ENCODE results near the gene DHDH. TPM values are rescaled to one million over a fixed set of nuclear protein-coding genes. Genes with fewer than 3 reads are reported as not detected.

Gene DHDH
- total and polyA plus RNA-seq, 2 of the 13 experiments (the other 11 are each of a cell fraction or from before 2014, with no cell fraction given): 0.13 to 0.91 TPM

DNA sequence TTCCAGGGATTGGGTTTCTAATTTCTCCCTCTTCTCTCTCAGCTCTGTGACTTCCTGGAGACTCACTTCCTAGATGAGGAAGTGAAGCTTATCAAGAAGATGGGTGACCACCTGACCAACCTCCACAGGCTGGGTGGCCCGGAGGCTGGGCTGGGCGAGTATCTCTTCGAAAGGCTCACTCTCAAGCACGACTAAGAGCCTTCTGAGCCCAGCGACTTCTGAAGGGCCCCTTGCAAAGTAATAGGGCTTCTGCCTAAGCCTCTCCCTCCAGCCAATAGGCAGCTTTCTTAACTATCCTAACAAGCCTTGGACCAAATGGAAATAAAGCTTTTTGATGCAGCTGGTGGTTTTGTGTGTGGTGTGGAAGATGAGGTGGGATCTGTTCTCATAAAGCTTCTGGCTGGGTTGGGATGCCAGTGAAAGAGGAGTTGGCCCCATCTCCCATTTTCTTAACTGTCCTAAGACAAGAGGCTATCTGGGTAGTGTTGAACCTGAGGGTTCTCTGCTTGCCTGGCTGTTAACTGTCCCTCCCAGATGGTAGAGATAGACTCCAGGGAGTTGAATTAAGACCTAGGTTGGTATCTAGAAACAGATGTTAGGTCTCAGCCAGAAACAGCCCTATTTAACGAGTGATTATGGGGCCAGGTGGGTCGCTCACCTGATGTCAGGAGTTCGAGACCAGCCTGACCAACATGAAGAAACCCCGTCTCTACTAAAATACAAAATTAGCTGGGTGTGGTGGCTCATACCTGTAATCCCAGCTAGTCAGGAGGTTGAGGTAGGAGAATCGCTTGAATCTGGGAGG lies 33.2 kb downstream of the DHDH start (continued):
- TF ChIP-seq SYNCRIP (IDR thresholded peaks at IDR 0.05; ENCODE audit: insufficient read depth, low read depth, low read length) (no peak), ZSCAN25 (CRISPR knock-in tag; IDR thresholded peaks at IDR 0.05) (no peak), NFIC (IDR thresholded peaks at IDR 0.05; ENCODE audit: low read length) (peak; percentile 53; the same call in 1 of the 2 replicates), EEA1 (CRISPR knock-in tag; IDR thresholded peaks at IDR 0.05; ENCODE audit: borderline replicate concordance) (no peak), PHF21A (CRISPR knock-in tag; IDR thresholded peaks at IDR 0.05) (no peak), ZNF709 (CRISPR knock-in tag; IDR thresholded peaks at IDR 0.05) (0 out of 2 replicates have a peak, but pooled peaks have one; percentile 58), MIER3 (CRISPR knock-in tag; IDR thresholded peaks at IDR 0.05; ENCODE audit: borderline replicate concordance) (no peak), SP4 (CRISPR knock-in tag; IDR thresholded peaks at IDR 0.05) (no peak), SRSF4 (IDR thresholded peaks at IDR 0.05; ENCODE audit: low read depth, low read length, poor library complexity, severe bottlenecking) (no peak), CEBPB (IDR thresholded peaks at IDR 0.05; ENCODE audit: borderline replicate concordance, low read depth, low read length) (no peak), IRF2 (CRISPR knock-in tag; IDR thresholded peaks at IDR 0.05) (peak; percentile 4; the same call in 1 of the 2 replicates), ISL2 (CRISPR knock-in tag; IDR thresholded peaks at IDR 0.05) (0 out of 2 replicates have a peak, but pooled peaks have one; percentile 29), RBM22 (optimal IDR thresholded peaks at IDR 0.05; ENCODE audit: low read length) (peak; percentile 24), JUND (CRISPR knock-in tag; IDR thresholded peaks at IDR 0.05) (no peak), TCF7L2 (IDR thresholded peaks at IDR 0.05; ENCODE audit: low read depth, low read length) (no peak), CREB1 (IDR thresholded peaks at IDR 0.05) (no peak), CREB1 (CRISPR knock-in tag; IDR thresholded peaks at IDR 0.05) (no peak), MEF2D (CRISPR knock-in tag; IDR thresholded peaks at IDR 0.05) (no peak)
- TF ChIP-seq, protein P1, sequence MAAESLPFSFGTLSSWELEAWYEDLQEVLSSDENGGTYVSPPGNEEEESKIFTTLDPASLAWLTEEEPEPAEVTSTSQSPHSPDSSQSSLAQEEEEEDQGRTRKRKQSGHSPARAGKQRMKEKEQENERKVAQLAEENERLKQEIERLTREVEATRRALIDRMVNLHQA (CRISPR knock-in tag; IDR thresholded peaks at IDR 0.05): no peak
- TF ChIP-seq, protein P2, sequence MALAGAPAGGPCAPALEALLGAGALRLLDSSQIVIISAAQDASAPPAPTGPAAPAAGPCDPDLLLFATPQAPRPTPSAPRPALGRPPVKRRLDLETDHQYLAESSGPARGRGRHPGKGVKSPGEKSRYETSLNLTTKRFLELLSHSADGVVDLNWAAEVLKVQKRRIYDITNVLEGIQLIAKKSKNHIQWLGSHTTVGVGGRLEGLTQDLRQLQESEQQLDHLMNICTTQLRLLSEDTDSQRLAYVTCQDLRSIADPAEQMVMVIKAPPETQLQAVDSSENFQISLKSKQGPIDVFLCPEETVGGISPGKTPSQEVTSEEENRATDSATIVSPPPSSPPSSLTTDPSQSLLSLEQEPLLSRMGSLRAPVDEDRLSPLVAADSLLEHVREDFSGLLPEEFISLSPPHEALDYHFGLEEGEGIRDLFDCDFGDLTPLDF (CRISPR knock-in tag; IDR thresholded peaks at IDR 0.05): peak; percentile 37; the same call in 1 of the 2 replicates
- TF ChIP-seq, protein P3, sequence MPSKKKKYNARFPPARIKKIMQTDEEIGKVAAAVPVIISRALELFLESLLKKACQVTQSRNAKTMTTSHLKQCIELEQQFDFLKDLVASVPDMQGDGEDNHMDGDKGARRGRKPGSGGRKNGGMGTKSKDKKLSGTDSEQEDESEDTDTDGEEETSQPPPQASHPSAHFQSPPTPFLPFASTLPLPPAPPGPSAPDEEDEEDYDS (CRISPR knock-in tag; IDR thresholded peaks at IDR 0.05): no peak
- TF ChIP-seq, protein P4, sequence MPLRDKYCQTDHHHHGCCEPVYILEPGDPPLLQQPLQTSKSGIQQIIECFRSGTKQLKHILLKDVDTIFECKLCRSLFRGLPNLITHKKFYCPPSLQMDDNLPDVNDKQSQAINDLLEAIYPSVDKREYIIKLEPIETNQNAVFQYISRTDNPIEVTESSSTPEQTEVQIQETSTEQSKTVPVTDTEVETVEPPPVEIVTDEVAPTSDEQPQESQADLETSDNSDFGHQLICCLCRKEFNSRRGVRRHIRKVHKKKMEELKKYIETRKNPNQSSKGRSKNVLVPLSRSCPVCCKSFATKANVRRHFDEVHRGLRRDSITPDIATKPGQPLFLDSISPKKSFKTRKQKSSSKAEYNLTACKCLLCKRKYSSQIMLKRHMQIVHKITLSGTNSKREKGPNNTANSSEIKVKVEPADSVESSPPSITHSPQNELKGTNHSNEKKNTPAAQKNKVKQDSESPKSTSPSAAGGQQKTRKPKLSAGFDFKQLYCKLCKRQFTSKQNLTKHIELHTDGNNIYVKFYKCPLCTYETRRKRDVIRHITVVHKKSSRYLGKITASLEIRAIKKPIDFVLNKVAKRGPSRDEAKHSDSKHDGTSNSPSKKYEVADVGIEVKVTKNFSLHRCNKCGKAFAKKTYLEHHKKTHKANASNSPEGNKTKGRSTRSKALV (CRISPR knock-in tag; IDR thresholded peaks at IDR 0.05): no peak
- TF ChIP-seq, protein P5, sequence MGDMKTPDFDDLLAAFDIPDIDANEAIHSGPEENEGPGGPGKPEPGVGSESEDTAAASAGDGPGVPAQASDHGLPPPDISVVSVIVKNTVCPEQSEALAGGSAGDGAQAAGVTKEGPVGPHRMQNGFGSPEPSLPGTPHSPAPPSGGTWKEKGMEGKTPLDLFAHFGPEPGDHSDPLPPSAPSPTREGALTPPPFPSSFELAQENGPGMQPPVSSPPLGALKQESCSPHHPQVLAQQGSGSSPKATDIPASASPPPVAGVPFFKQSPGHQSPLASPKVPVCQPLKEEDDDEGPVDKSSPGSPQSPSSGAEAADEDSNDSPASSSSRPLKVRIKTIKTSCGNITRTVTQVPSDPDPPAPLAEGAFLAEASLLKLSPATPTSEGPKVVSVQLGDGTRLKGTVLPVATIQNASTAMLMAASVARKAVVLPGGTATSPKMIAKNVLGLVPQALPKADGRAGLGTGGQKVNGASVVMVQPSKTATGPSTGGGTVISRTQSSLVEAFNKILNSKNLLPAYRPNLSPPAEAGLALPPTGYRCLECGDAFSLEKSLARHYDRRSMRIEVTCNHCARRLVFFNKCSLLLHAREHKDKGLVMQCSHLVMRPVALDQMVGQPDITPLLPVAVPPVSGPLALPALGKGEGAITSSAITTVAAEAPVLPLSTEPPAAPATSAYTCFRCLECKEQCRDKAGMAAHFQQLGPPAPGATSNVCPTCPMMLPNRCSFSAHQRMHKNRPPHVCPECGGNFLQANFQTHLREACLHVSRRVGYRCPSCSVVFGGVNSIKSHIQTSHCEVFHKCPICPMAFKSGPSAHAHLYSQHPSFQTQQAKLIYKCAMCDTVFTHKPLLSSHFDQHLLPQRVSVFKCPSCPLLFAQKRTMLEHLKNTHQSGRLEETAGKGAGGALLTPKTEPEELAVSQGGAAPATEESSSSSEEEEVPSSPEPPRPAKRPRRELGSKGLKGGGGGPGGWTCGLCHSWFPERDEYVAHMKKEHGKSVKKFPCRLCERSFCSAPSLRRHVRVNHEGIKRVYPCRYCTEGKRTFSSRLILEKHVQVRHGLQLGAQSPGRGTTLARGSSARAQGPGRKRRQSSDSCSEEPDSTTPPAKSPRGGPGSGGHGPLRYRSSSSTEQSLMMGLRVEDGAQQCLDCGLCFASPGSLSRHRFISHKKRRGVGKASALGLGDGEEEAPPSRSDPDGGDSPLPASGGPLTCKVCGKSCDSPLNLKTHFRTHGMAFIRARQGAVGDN (CRISPR knock-in tag; IDR thresholded peaks at IDR 0.05): no peak
